HCT116 (cell line): ENCODE data around the gene DCAF17. TPM values are rescaled to one million over a fixed set of nuclear protein-coding genes. Genes with fewer than 3 reads are reported as not detected.
"Not testable (repeated sequence)": the region's sequence is repeated elsewhere in the genome, so short reads cannot be mapped to it uniquely, and the experiment has no call there.

Source experiments
- ATAC-seq: fragments of 200-7000 bp; cut with Tn5 transposase; 2 replicates; pipeline ENCODE4 v1.9.1; 2020; ENCODE audit warnings: mild to moderate bottlenecking, moderate library complexity
- BruUV-seq: library from RNA; stranded (reverse); fragments of 400-500 nt; replicated peaks from 2 replicates; lab custom pipeline; 2021; lab: Mats Ljungman, UMichigan
- CTCF ChIA-PET: fragments of 300-600 bp; sonication (Branson Sonifier 250); formaldehyde crosslinking; loops from one replicate; lab custom pipeline; 2021; ENCODE audit warnings: antibody characterized with exemption; lab: Charles Lee
- POLR2A ChIA-PET: fragments of 300-600, 350-600 bp; sonication (Branson Sonifier 250); formaldehyde crosslinking; loops from one replicate; lab custom pipeline; 2021; ENCODE audit warnings: antibody characterized with exemption; lab: Charles Lee
- RAD21 ChIA-PET, 2 experiments: fragments of 300-600 bp; sonication (Branson Sonifier 250); formaldehyde crosslinking; loops; one replicate each; lab custom pipeline; 2023; ENCODE audit warnings: low total read pairs in 2 of 2; ENCODE audit not compliant: uncharacterized antibody in 2 of 2, unreplicated experiment in 2 of 2, low non-redundant PET in 1 of 2; lab: Charles Lee
- DNase-seq: peaks from one replicate; pipeline ENCODE4 v3.0.0-alpha.2; 2010; ENCODE audit warnings: low read depth, low spot score
- H2AFZ ChIP-seq: fragments of 200-600 bp; shearing (Covaris generic), sonication (generic); 2 replicates; pipeline ENCODE4 v1.6.1; 2017; ENCODE audit warnings: low read depth, mixed run types, mixed read lengths, antibody characterized with exemption, low read length; ENCODE audit not compliant: poor library complexity, severe bottlenecking
- H3K27ac ChIP-seq: 2 replicates; pipeline ENCODE4 v1.5.1; 2012; ENCODE audit warnings: low read depth, low read length
- H3K27me3 ChIP-seq: fragments of 200-600 bp; sonication (generic); 2 replicates; pipeline ENCODE4 v1.6.1; 2016; ENCODE audit warnings: mixed run types, low read length, mixed read lengths; ENCODE audit not compliant: insufficient read depth
- H3K36me3 ChIP-seq, 2 experiments: fragments of 200-500 bp in 1 of 2; fragments of 200-600 bp in 1 of 2; sonication (Bioruptor generic) in 1 of 2; sonication (generic) in 1 of 2; 2 replicates each; pipeline versions ENCODE4 v1.5.1 to v1.6.1; 2014 to 2016; ENCODE audit warnings: low read length in 2 of 2, inconsistent platforms in 1 of 2, mixed read lengths in 1 of 2, mixed run types in 1 of 2; ENCODE audit not compliant: insufficient read depth in 2 of 2, control insufficient read depth in 1 of 2
- H3K4me1 ChIP-seq, 2 experiments: fragments of 200-600 bp in 1 of 2; sonication (generic) in 1 of 2; 2 replicates each; pipeline versions ENCODE4 v1.5.1 to v1.6.1; 2012 to 2017; ENCODE audit warnings: low read length in 2 of 2, inconsistent platforms in 1 of 2, mild to moderate bottlenecking in 1 of 2, mixed read lengths in 1 of 2, mixed run types in 1 of 2, moderate library complexity in 1 of 2; ENCODE audit not compliant: insufficient read depth in 2 of 2, control insufficient read depth in 1 of 2
- H3K4me2 ChIP-seq: fragments of 200-600 bp; sonication (generic); 2 replicates; pipeline ENCODE4 v1.6.1; 2017; ENCODE audit warnings: mixed run types, low read length, mixed read lengths
- H3K4me3 ChIP-seq, 2 experiments: fragments of 200-600 bp in 1 of 2; sonication (generic) in 1 of 2; replicated peaks in 1 of 2; 2 replicates each; pipeline ENCODE4 v1.5.1; 2011 to 2016; ENCODE audit warnings: low read length in 2 of 2, control low read depth in 1 of 2, low read depth in 1 of 2, mild to moderate bottlenecking in 1 of 2, mixed read lengths in 1 of 2, mixed run types in 1 of 2
- H3K79me2 ChIP-seq: fragments of 200-600 bp; sonication (generic); 2 replicates; pipeline ENCODE4 v1.6.1; 2017; ENCODE audit warnings: mild to moderate bottlenecking, mixed run types, low read length, moderate library complexity, mixed read lengths; ENCODE audit not compliant: insufficient read depth
- H3K9ac ChIP-seq: fragments of 200-600 bp; sonication (generic); 2 replicates; pipeline ENCODE4 v1.6.1; 2016; ENCODE audit warnings: low read length, mixed read lengths
- H3K9me2 ChIP-seq: fragments of 200-600 bp; sonication (generic), shearing (Covaris generic); 2 replicates; pipeline ENCODE4 v1.6.1; 2017; ENCODE audit warnings: mixed run types, mild to moderate bottlenecking, moderate library complexity; ENCODE audit not compliant: insufficient read depth
- H3K9me3 ChIP-seq, 2 experiments: fragments of 200-500 bp in 1 of 2; fragments of 200-600 bp in 1 of 2; sonication (Bioruptor generic) in 1 of 2; sonication (generic) in 1 of 2; 2 replicates each; pipeline ENCODE4 v1.6.1; 2014 to 2017; ENCODE audit warnings: low read length in 2 of 2, mixed read lengths in 2 of 2, inconsistent platforms in 1 of 2, low read depth in 1 of 2, mild to moderate bottlenecking in 1 of 2, mixed run types in 1 of 2, moderate library complexity in 1 of 2; ENCODE audit not compliant: control insufficient read depth in 1 of 2, insufficient read depth in 1 of 2
- H4K20me1 ChIP-seq: fragments of 200-600 bp; sonication (generic), shearing (Covaris generic); 2 replicates; pipeline ENCODE4 v1.6.1; 2017; ENCODE audit warnings: mixed run types, mild to moderate bottlenecking, moderate library complexity; ENCODE audit not compliant: insufficient read depth
- ATF3 ChIP-seq: IDR thresholded peaks from 2 replicates; pipeline ENCODE4 v1.6.1; 2012
- CBX3 ChIP-seq: IDR thresholded peaks from 2 replicates; pipeline ENCODE4 v1.6.1; 2012; ENCODE audit warnings: low read depth
- CTCF ChIP-seq, 3 experiments: fragments of 200-600 bp in 1 of 3; sonication (generic) in 1 of 3; IDR thresholded peaks in 2 of 3; conservative IDR thresholded peaks in 1 of 3; 2 replicates each; pipeline ENCODE4 v1.5.1; 2012 to 2017; ENCODE audit warnings: low read depth in 2 of 3, low read length in 2 of 3, antibody characterized with exemption in 1 of 3, borderline replicate concordance in 1 of 3, control low read depth in 1 of 3, mild to moderate bottlenecking in 1 of 3, mixed read lengths in 1 of 3, mixed run types in 1 of 3, moderate library complexity in 1 of 3; ENCODE audit not compliant: insufficient read depth in 1 of 3
- EGR1 ChIP-seq: IDR thresholded peaks from 2 replicates; pipeline ENCODE4 v1.6.1; 2012; ENCODE audit warnings: low read depth
- ELF1 ChIP-seq: IDR thresholded peaks from 2 replicates; pipeline ENCODE4 v1.6.1; 2012; ENCODE audit warnings: low read depth, borderline replicate concordance
- EZH2 ChIP-seq: fragments of 200-600 bp; sonication (generic); IDR thresholded peaks from 2 replicates; pipeline ENCODE4 v1.6.1; 2017; ENCODE audit warnings: antibody characterized with exemption, mixed run types
- POLR2A ChIP-seq: IDR thresholded peaks from 2 replicates; pipeline ENCODE4 v1.7.0; 2011; ENCODE audit warnings: borderline replicate concordance; ENCODE audit not compliant: insufficient read depth, insufficient read length; ENCODE audit errors: extremely low read depth
- RAD21 ChIP-seq: IDR thresholded peaks from 2 replicates; pipeline ENCODE4 v1.6.1; 2012; ENCODE audit warnings: low read depth, mild to moderate bottlenecking
- REST ChIP-seq: IDR thresholded peaks from 2 replicates; pipeline ENCODE4 v1.6.1; 2012; ENCODE audit warnings: low read depth
- SRF ChIP-seq: IDR thresholded peaks from 2 replicates; pipeline ENCODE4 v1.6.1; 2012; ENCODE audit warnings: low read depth
- ZFX ChIP-seq: fragments of 450-650 bp; IDR thresholded peaks from 2 replicates; pipeline ENCODE4 v1.6.1; 2017
- intact Hi-C: fragments of 100-400 bp; cut with micrococcal nuclease; formaldehyde crosslinking; loops from 2 replicates; pipeline ENCODE4 v1.10.0; 2022
- total RNA-seq: library from RNA; stranded (reverse); gene quantifications from one replicate; pipeline ENCODE4 v1.2.1, GENCODE V29; 2021; ENCODE audit not compliant: unreplicated experiment

DCAF17 gene
- total RNA-seq, 1 experiment from 2014 or later, result 17.7 TPM

GRCh38 chr2:171530378-171530777, 96.4 kb downstream of the DCAF17 start:
- no peaks in the 10 kb centered on the region for H4K20me1 ChIP-seq
- no peak overlapping the region for H3K9ac ChIP-seq
- no peak overlapping the region for H2AFZ ChIP-seq
- CTCF ChIA-PET, result interaction anchor here (1.4 kb wide), 1 partner anchor 9 kb away, joined by 4 read pairs; no protein-coding TSS in a partner anchor
- ATAC-seq, result no peak
- TF ChIP-seq ATF3 (no peak), SRF (no peak), EZH2 (no peak), ELF1 (no peak), CTCF (IDR thresholded peaks at IDR 0.05 in 2 of 3, conservative IDR thresholded peaks at IDR 0.05 in 1 of 3; ENCODE audit: borderline replicate concordance in 1 of 3, insufficient read depth in 1 of 3, low read depth in 2 of 3, low read length in 2 of 3) (no peak), REST (no peak), ZFX (no peak), CBX3 (no peak), EGR1 (no peak), POLR2A (no peak), RAD21 (no peak)
- TF ChIP-seq, all 23 proteins: peak for 0
- no peak overlapping the region for H3K4me3 ChIP-seq
- ChIA-PET POLR2A (no interaction called here), RAD21 (no interaction called here)
- no peaks in the 10 kb centered on the region for H3K36me3 ChIP-seq
- no peaks in the 10 kb centered on the region for H3K27me3 ChIP-seq
- no peaks in the 10 kb centered on the region for H3K79me2 ChIP-seq
- H3K27ac ChIP-seq, result no peak overlapping the region
- H3K4me2 ChIP-seq, result no peak overlapping the region
- no peaks in the 10 kb centered on the region for H3K9me2 ChIP-seq
- intact Hi-C loops, result no loop called here
- DNase-seq, result no peak
- no peaks in the 10 kb centered on the region for H3K4me1 ChIP-seq
- H3K9me3 ChIP-seq, result peaks cover 0 to 5% of the 10 kb centered on the region in 2 experiments; a peak in 1 of 4 replicates
- BruUV-seq, result no TSS peak

- H4K20me1 ChIP-seq, H3K9me2 ChIP-seq, H3K4me1 ChIP-seq, H3K9ac ChIP-seq, POLR2A ChIA-PET, intact Hi-C loops, H3K79me2 ChIP-seq, H3K27ac ChIP-seq, H3K9me3 ChIP-seq, BruUV-seq, H3K4me2 ChIP-seq, H3K27me3 ChIP-seq, H2AFZ ChIP-seq, DNase-seq, RAD21 ChIA-PET, H3K36me3 ChIP-seq, ATAC-seq, H3K4me3 ChIP-seq: not testable (repeated sequence)
- CTCF ChIA-PET, result interaction anchor here (0.6 to 1.4 kb wide), 2 partner anchors 9 to 558 kb away, joined by 3 to 4 read pairs; no protein-coding TSS in a partner anchor
Measured at GRCh38 chr2:171530859-171531258, 96.8 kb downstream of the DCAF17 start.
